Testis (tissue), 3 donors: ENCODE data around the gene TTC3. TPM values are rescaled to one million over a fixed set of nuclear protein-coding genes. Genes with fewer than 3 reads are reported as not detected.

Experiments used
- DNase-seq: peaks from one replicate; pipeline ENCODE4 v3.0.0-alpha.2; 2019
- H3K27ac ChIP-seq, 2 donors: fragments of 200-600 bp; sonication (generic); one replicate each; pipeline ENCODE4 v1.5.1; 2019
- H3K27me3 ChIP-seq: fragments of 200-600 bp; sonication (generic); one replicate; pipeline ENCODE4 v1.5.1; 2019
- H3K36me3 ChIP-seq: fragments of 200-600 bp; sonication (generic); one replicate; pipeline ENCODE4 v1.5.1; 2017; ENCODE audit warnings: low read depth; ENCODE audit errors: missing control alignments
- H3K4me1 ChIP-seq: fragments of 200-600 bp; sonication (generic); one replicate; pipeline ENCODE4 v1.5.1; 2019
- H3K4me3 ChIP-seq, 2 donors: fragments of 200-600 bp; sonication (generic); one replicate each; pipeline ENCODE4 v1.5.1; 2017 to 2019
- H3K9me3 ChIP-seq: fragments of 200-600 bp; sonication (generic); one replicate; pipeline ENCODE4 v1.5.1; 2017
- CTCF ChIP-seq, 3 experiments: fragments of 450-650 bp in 2 of 3; fragments of 200-600 bp in 1 of 3; sonication (generic) in 1 of 3; IDR thresholded peaks; one replicate each; pipeline ENCODE4 v1.5.1; 2016 to 2019; ENCODE audit warnings: antibody characterized with exemption in 3 of 3, mild to moderate bottlenecking in 2 of 3, moderate library complexity in 1 of 3
- POLR2A ChIP-seq: fragments of 450-650 bp; IDR thresholded peaks from one replicate; pipeline ENCODE4 v1.6.1; 2017; ENCODE audit warnings: antibody characterized with exemption, mild to moderate bottlenecking, moderate library complexity
- WGBS, 2 donors: methylation state at CpG; one replicate each; pipeline ENCODE4 v1.1.5; 2018; 5-methylcytosine and 5-hydroxymethylcytosine counted together
- intact Hi-C: fragments of 100-400 bp; cut with DNase I; formaldehyde crosslinking; loops from one replicate; pipeline ENCODE4 v1.15.1; 2023; ENCODE audit warnings: low total_unique reads
- polyA plus RNA-seq: library from polyadenylated mRNA; stranded (reverse); fragments of 350-450 nt; fragmentation: Illumina TruSeq; extraction: RNeasy Lipid Tissue Mini Kit (QIAGEN cat#74804); gene quantifications from one replicate; pipeline ENCODE4 v1.2.3, GENCODE V29; 2014; ENCODE audit warnings: low read depth, low replicate concordance; ENCODE audit not compliant: insufficient read depth
- total RNA-seq, 2 donors: library from RNA; depleted of rRNA; stranded (reverse); fragments of >200 nt; gene quantifications; one replicate each; pipeline ENCODE4 v1.2.3, GENCODE V29; 2016

The TTC3 gene
- total and polyA plus RNA-seq, 3 donors from 2014 or later, result 70.7 to 181 (median 154) TPM

GRCh38 chr21:37193006-37193405 is 120.0 kb downstream of the TTC3 start:
- no peak for TF ChIP-seq POLR2A
- TF ChIP-seq CTCF (IDR thresholded peaks at IDR 0.05), result no peak
- no peak overlapping the region for H3K4me3 ChIP-seq
- no peak overlapping the region for H3K27ac ChIP-seq
- H3K27me3 ChIP-seq, result no peaks in the 10 kb centered on the region
- no peaks in the 10 kb centered on the region for H3K9me3 ChIP-seq
- 70 to 75% methylated on average over 4 of the region's 4 CpGs for WGBS, 2 donors
- intact Hi-C loops, result no loop called here
- no peak for DNase-seq
- no peaks in the 10 kb centered on the region for H3K36me3 ChIP-seq
- no peaks in the 10 kb centered on the region for H3K4me1 ChIP-seq

DNA sequence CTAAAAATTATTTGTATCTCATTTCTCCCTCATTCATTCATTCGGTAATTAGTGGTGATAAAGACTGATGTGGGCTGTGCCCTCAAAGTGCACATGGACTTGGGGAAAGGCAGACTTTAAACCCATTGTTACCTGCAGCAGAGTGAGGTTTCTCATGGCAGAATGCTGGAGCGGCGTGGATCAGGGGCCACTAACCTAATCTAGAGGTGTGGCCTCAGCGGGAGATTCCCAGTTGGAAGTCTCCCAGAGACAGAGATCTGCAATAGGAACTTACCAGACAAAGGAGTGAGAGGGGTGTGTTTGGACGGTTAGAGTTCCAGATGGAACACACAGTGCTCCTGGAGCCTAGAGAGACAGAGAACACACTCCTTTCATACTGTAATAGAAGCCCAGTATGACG is 120.6 kb downstream of the TTC3 start:
- H3K27ac ChIP-seq, result no peak overlapping the region
- no peaks in the 10 kb centered on the region for H3K36me3 ChIP-seq
- no peak for DNase-seq
- H3K9me3 ChIP-seq, result no peaks in the 10 kb centered on the region
- no peak for TF ChIP-seq POLR2A
- no peaks in the 10 kb centered on the region for H3K4me1 ChIP-seq
- intact Hi-C loops, result no loop called here
- no peak overlapping the region for H3K4me3 ChIP-seq
- no peaks in the 10 kb centered on the region for H3K27me3 ChIP-seq
- 81 to 90% methylated on average over 6 of the region's 6 CpGs for WGBS, 2 donors

- intact Hi-C loops, result no loop called here
- no peak for DNase-seq
- Histone ChIP-seq H3K36me3 (no peaks in the 10 kb centered on the region), H3K4me3 (no peak overlapping the region), H3K9me3 (no peaks in the 10 kb centered on the region), H3K27ac (no peak overlapping the region), H3K27me3 (no peaks in the 10 kb centered on the region), H3K4me1 (no peaks in the 10 kb centered on the region)
- TF ChIP-seq POLR2A, result no peak
- no peak for TF ChIP-seq CTCF (IDR thresholded peaks at IDR 0.05)
- WGBS, 2 donors, result 78% methylated on average over 3 of the region's 3 CpGs
Observed at GRCh38 chr21:37195059-37195458, 122.0 kb downstream of the TTC3 start.

- intact Hi-C loops, result no loop called here
- Histone ChIP-seq H3K36me3 (no peaks in the 10 kb centered on the region), H3K4me1 (no peaks in the 10 kb centered on the region), H3K27me3 (no peaks in the 10 kb centered on the region), H3K9me3 (no peaks in the 10 kb centered on the region), H3K4me3 (no peak overlapping the region), H3K27ac (no peak overlapping the region)
- 89 to 92% methylated on average over 12 to 15 of the region's 15 CpGs for WGBS, 2 donors
- DNase-seq, result no peak
- TF ChIP-seq CTCF (IDR thresholded peaks at IDR 0.05) (no peak), POLR2A (no peak)
Observed at GRCh38 chr21:37195610-37196009, 122.6 kb downstream of the TTC3 start.

DNA sequence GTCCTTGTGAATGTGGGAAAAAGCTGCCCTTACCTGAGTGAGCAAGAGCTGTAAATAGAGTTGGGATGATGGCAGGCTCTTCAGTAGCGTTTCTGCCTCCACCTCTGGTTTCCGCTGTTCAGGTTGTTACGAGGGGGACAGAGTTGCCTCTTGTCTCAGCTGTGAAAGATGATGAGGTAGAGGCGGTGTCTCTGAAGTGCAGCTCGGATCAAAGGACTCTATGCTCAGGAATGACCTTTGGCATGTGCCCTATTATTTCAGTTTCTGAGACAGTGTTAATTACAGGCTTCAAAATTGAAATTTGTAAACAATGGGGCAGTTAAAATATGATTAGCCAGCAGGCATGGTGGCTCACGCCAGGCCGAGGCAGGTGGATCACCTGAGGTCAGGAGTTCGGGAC is 123.8 kb downstream of the TTC3 start:
- H3K4me1 ChIP-seq, result no peaks in the 10 kb centered on the region
- no peak for TF ChIP-seq CTCF (IDR thresholded peaks at IDR 0.05)
- TF ChIP-seq POLR2A, result no peak
- H3K27ac ChIP-seq, result no peak overlapping the region
- no peak overlapping the region for H3K4me3 ChIP-seq
- H3K36me3 ChIP-seq, result no peaks in the 10 kb centered on the region
- intact Hi-C loops, result no loop called here
- 90 to 93% methylated on average over 8 of the region's 8 CpGs for WGBS, 2 donors
- H3K27me3 ChIP-seq, result no peaks in the 10 kb centered on the region
- DNase-seq, result no peak
- no peaks in the 10 kb centered on the region for H3K9me3 ChIP-seq
